Neural progenitor cell (in vitro differentiated cells): Measurements from ENCODE around the gene AIDA.
"Not testable (repeated sequence)": the region's sequence is repeated elsewhere in the genome, so short reads cannot be mapped to it uniquely, and the experiment has no call there.

Source experiments
- CTCF ChIP-seq: fragments of 200-600 bp; sonication (generic); IDR thresholded peaks from 2 replicates; pipeline ENCODE4 v1.5.1; 2017; ENCODE audit warnings: antibody characterized with exemption, mild to moderate bottlenecking
- EZH2 ChIP-seq: fragments of 200-600 bp; sonication (generic); IDR thresholded peaks from 2 replicates; pipeline ENCODE4 v1.6.1; 2017; ENCODE audit warnings: antibody characterized with exemption, mild to moderate bottlenecking, moderate library complexity
- EZH2phosphoT487 ChIP-seq: fragments of 200-600 bp; sonication (generic); IDR thresholded peaks from 2 replicates; pipeline ENCODE4 v1.6.1; 2017; ENCODE audit warnings: antibody characterized with exemption

GRCh38 chr1:222669107-222669506 lies 43.2 kb downstream of the AIDA start:
- not testable (repeated sequence) for TF ChIP-seq CTCF, EZH2, EZH2phosphoT487
